ENCODE results near the gene CXCL17. TPM values are rescaled to one million over a fixed set of nuclear protein-coding genes. Genes with fewer than 3 reads are reported as not detected.
A peak's percentile ranks its signal among the peaks of the same experiment; 100 is the strongest.

The CXCL17 gene
- total RNA-seq, 1 donor: not detected

- DNase-seq (ENCODE audit: low read depth): peak; percentile 70
- TF ChIP-seq CTCF (IDR thresholded peaks at IDR 0.05; ENCODE audit: insufficient read depth, low read depth, low read length): no peak
- no peak overlapping the region for H3K4me3 ChIP-seq (ENCODE audit: low read depth, low read length)
Observed at GRCh38 chr19:42436006-42436405, 6.7 kb downstream of the CXCL17 start.

GRCh38 chr19:42435316-42435715, 7.4 kb downstream of the CXCL17 start:
- no peak for DNase-seq (ENCODE audit: low read depth)
- H3K4me3 ChIP-seq (ENCODE audit: low read depth, low read length): no peak overlapping the region
- TF ChIP-seq CTCF (IDR thresholded peaks at IDR 0.05; ENCODE audit: insufficient read depth, low read depth, low read length): no peak

GRCh38 chr19:42433503-42434260, 9.1 kb downstream of the CXCL17 start:
- peak; percentile 61 for DNase-seq (ENCODE audit: low read depth)
- peak; percentile 79 for TF ChIP-seq CTCF (IDR thresholded peaks at IDR 0.05; ENCODE audit: insufficient read depth, low read depth, low read length)
- no peak overlapping the region for H3K4me3 ChIP-seq (ENCODE audit: low read depth, low read length)

- H3K4me3 ChIP-seq (ENCODE audit: low read depth, low read length): no peak overlapping the region
- DNase-seq (ENCODE audit: low read depth): no peak
- no peak for TF ChIP-seq CTCF (IDR thresholded peaks at IDR 0.05; ENCODE audit: insufficient read depth, low read depth, low read length)
Observed at GRCh38 chr19:42431486-42431885, 11.3 kb downstream of the CXCL17 start.

- no peak for DNase-seq (ENCODE audit: low read depth)
- no peak overlapping the region for H3K4me3 ChIP-seq (ENCODE audit: low read depth, low read length)
- TF ChIP-seq CTCF (IDR thresholded peaks at IDR 0.05; ENCODE audit: insufficient read depth, low read depth, low read length): no peak
Observed at GRCh38 chr19:42428676-42429075, 14.1 kb downstream of the CXCL17 start.

GRCh38 chr19:42427313-42427712, 15.4 kb downstream of the CXCL17 start, which contains the start of gene LIPE:
TSS of gene LIPE (minus strand) at chr19:42427388. CDS start at chr19:42427149, 239 bp downstream.
- no peak within 1 kb of the TSS for H3K4me3 ChIP-seq (ENCODE audit: low read depth, low read length)
- DNase-seq (ENCODE audit: low read depth): peak; percentile 72
- no peak for TF ChIP-seq CTCF (IDR thresholded peaks at IDR 0.05; ENCODE audit: insufficient read depth, low read depth, low read length)

- TF ChIP-seq CTCF (IDR thresholded peaks at IDR 0.05; ENCODE audit: insufficient read depth, low read depth, low read length): no peak
- H3K4me3 ChIP-seq (ENCODE audit: low read depth, low read length): no peak overlapping the region
- no peak for DNase-seq (ENCODE audit: low read depth)
Observed at GRCh38 chr19:42426643-42427042, 16.1 kb downstream of the CXCL17 start.

Data from fibroblast of villous mesenchyme (primary cell).